ENCODE results near the gene NT5DC1.

NT5DC1 gene

GRCh38 chr6:116070616-116071389 is 29.9 kb upstream of the NT5DC1 start:
- no peak overlapping the region for H3K27ac ChIP-seq (ENCODE audit: low read length)
- no peaks in the 10 kb centered on the region for H3K36me3 ChIP-seq (ENCODE audit: control insufficient read depth in 1 of 2, insufficient read depth in 2 of 2, low read length in 2 of 2)
- H3K9me3 ChIP-seq (ENCODE audit: control insufficient read depth in 1 of 2, low read length in 2 of 2), result no peaks in the 10 kb centered on the region
- H3K4me3 ChIP-seq (ENCODE audit: low read depth in 1 of 2, low read length in 2 of 2), result no peak overlapping the region
- H3K27me3 ChIP-seq (ENCODE audit: low read depth, low read length), result no peaks in the 10 kb centered on the region
- no peaks in the 10 kb centered on the region for H3K4me1 ChIP-seq (ENCODE audit: control insufficient read depth in 1 of 2, insufficient read depth in 2 of 2, low read length in 2 of 2)

- Histone ChIP-seq H3K36me3 (ENCODE audit: control insufficient read depth in 1 of 2, insufficient read depth in 2 of 2, low read length in 2 of 2) (no peaks in the 10 kb centered on the region), H3K27me3 (ENCODE audit: low read depth, low read length) (no peaks in the 10 kb centered on the region), H3K27ac (ENCODE audit: low read length) (no peak overlapping the region), H3K4me3 (ENCODE audit: low read depth in 1 of 2, low read length in 2 of 2) (no peak overlapping the region), H3K4me1 (ENCODE audit: control insufficient read depth in 1 of 2, insufficient read depth in 2 of 2, low read length in 2 of 2) (no peaks in the 10 kb centered on the region), H3K9me3 (ENCODE audit: control insufficient read depth in 1 of 2, low read length in 2 of 2) (no peaks in the 10 kb centered on the region)
These were observed 28.3 kb upstream of the NT5DC1 start for GRCh38 chr6:116072368-116072767.

- no peaks in the 10 kb centered on the region for H3K4me1 ChIP-seq (ENCODE audit: control insufficient read depth in 1 of 2, insufficient read depth in 2 of 2, low read length in 2 of 2)
- no peaks in the 10 kb centered on the region for H3K36me3 ChIP-seq (ENCODE audit: control insufficient read depth in 1 of 2, insufficient read depth in 2 of 2, low read length in 2 of 2)
- no peak overlapping the region for H3K4me3 ChIP-seq (ENCODE audit: low read depth in 1 of 2, low read length in 2 of 2)
- H3K9me3 ChIP-seq (ENCODE audit: control insufficient read depth in 1 of 2, low read length in 2 of 2), result no peaks in the 10 kb centered on the region
- no peak overlapping the region for H3K27ac ChIP-seq (ENCODE audit: low read length)
- no peaks in the 10 kb centered on the region for H3K27me3 ChIP-seq (ENCODE audit: low read depth, low read length)
These were observed 26.8 kb upstream of the NT5DC1 start for GRCh38 chr6:116073765-116074440.

GRCh38 chr6:116074732-116075390 is 25.8 kb upstream of the NT5DC1 start:
- H3K4me1 ChIP-seq (ENCODE audit: control insufficient read depth in 1 of 2, insufficient read depth in 2 of 2, low read length in 2 of 2), result no peaks in the 10 kb centered on the region
- no peak overlapping the region for H3K4me3 ChIP-seq (ENCODE audit: low read depth in 1 of 2, low read length in 2 of 2)
- no peaks in the 10 kb centered on the region for H3K27me3 ChIP-seq (ENCODE audit: low read depth, low read length)
- no peaks in the 10 kb centered on the region for H3K36me3 ChIP-seq (ENCODE audit: control insufficient read depth in 1 of 2, insufficient read depth in 2 of 2, low read length in 2 of 2)
- no peaks in the 10 kb centered on the region for H3K9me3 ChIP-seq (ENCODE audit: control insufficient read depth in 1 of 2, low read length in 2 of 2)
- no peak overlapping the region for H3K27ac ChIP-seq (ENCODE audit: low read length)

- no peak overlapping the region for H3K27ac ChIP-seq (ENCODE audit: low read length)
- no peaks in the 10 kb centered on the region for H3K9me3 ChIP-seq (ENCODE audit: control insufficient read depth in 1 of 2, low read length in 2 of 2)
- H3K27me3 ChIP-seq (ENCODE audit: low read depth, low read length), result no peaks in the 10 kb centered on the region
- no peaks in the 10 kb centered on the region for H3K4me1 ChIP-seq (ENCODE audit: control insufficient read depth in 1 of 2, insufficient read depth in 2 of 2, low read length in 2 of 2)
- H3K36me3 ChIP-seq (ENCODE audit: control insufficient read depth in 1 of 2, insufficient read depth in 2 of 2, low read length in 2 of 2), result no peaks in the 10 kb centered on the region
- no peak overlapping the region for H3K4me3 ChIP-seq (ENCODE audit: low read depth in 1 of 2, low read length in 2 of 2)
These were observed 22.1 kb upstream of the NT5DC1 start for GRCh38 chr6:116078522-116078921.

GRCh38 chr6:116078945-116079344 is 21.7 kb upstream of the NT5DC1 start:
- Histone ChIP-seq H3K4me1 (ENCODE audit: control insufficient read depth in 1 of 2, insufficient read depth in 2 of 2, low read length in 2 of 2) (no peaks in the 10 kb centered on the region), H3K27ac (ENCODE audit: low read length) (no peak overlapping the region), H3K27me3 (ENCODE audit: low read depth, low read length) (no peaks in the 10 kb centered on the region), H3K9me3 (ENCODE audit: control insufficient read depth in 1 of 2, low read length in 2 of 2) (no peaks in the 10 kb centered on the region), H3K4me3 (ENCODE audit: low read depth in 1 of 2, low read length in 2 of 2) (no peak overlapping the region), H3K36me3 (ENCODE audit: control insufficient read depth in 1 of 2, insufficient read depth in 2 of 2, low read length in 2 of 2) (no peaks in the 10 kb centered on the region)

GRCh38 chr6:116083052-116083451 is 17.6 kb upstream of the NT5DC1 start:
- Histone ChIP-seq H3K27ac (ENCODE audit: low read length) (no peak overlapping the region), H3K4me3 (ENCODE audit: low read depth in 1 of 2, low read length in 2 of 2) (no peak overlapping the region), H3K9me3 (ENCODE audit: control insufficient read depth in 1 of 2, low read length in 2 of 2) (no peaks in the 10 kb centered on the region), H3K4me1 (ENCODE audit: control insufficient read depth in 1 of 2, insufficient read depth in 2 of 2, low read length in 2 of 2) (no peaks in the 10 kb centered on the region), H3K27me3 (ENCODE audit: low read depth, low read length) (no peaks in the 10 kb centered on the region), H3K36me3 (ENCODE audit: control insufficient read depth in 1 of 2, insufficient read depth in 2 of 2, low read length in 2 of 2) (no peaks in the 10 kb centered on the region)

GRCh38 chr6:116084284-116084683 is 16.4 kb upstream of the NT5DC1 start:
- Histone ChIP-seq H3K9me3 (ENCODE audit: control insufficient read depth in 1 of 2, low read length in 2 of 2) (no peaks in the 10 kb centered on the region), H3K27ac (ENCODE audit: low read length) (no peak overlapping the region), H3K27me3 (ENCODE audit: low read depth, low read length) (no peaks in the 10 kb centered on the region), H3K4me1 (ENCODE audit: control insufficient read depth in 1 of 2, insufficient read depth in 2 of 2, low read length in 2 of 2) (no peaks in the 10 kb centered on the region), H3K36me3 (ENCODE audit: control insufficient read depth in 1 of 2, insufficient read depth in 2 of 2, low read length in 2 of 2) (no peaks in the 10 kb centered on the region), H3K4me3 (ENCODE audit: low read depth in 1 of 2, low read length in 2 of 2) (no peak overlapping the region)

- H3K27ac ChIP-seq (ENCODE audit: low read length), result no peak overlapping the region
- H3K4me1 ChIP-seq (ENCODE audit: control insufficient read depth in 1 of 2, insufficient read depth in 2 of 2, low read length in 2 of 2), result no peaks in the 10 kb centered on the region
These were observed 13.1 kb upstream of the NT5DC1 start for GRCh38 chr6:116087437-116088027.

GRCh38 chr6:116088946-116089345 is 11.7 kb upstream of the NT5DC1 start:
- Histone ChIP-seq H3K27me3 (ENCODE audit: low read depth, low read length) (no peaks in the 10 kb centered on the region), H3K36me3 (ENCODE audit: control insufficient read depth in 1 of 2, insufficient read depth in 2 of 2, low read length in 2 of 2) (no peaks in the 10 kb centered on the region), H3K4me3 (ENCODE audit: low read depth in 1 of 2, low read length in 2 of 2) (no peak overlapping the region), H3K27ac (ENCODE audit: low read length) (no peak overlapping the region), H3K4me1 (ENCODE audit: control insufficient read depth in 1 of 2, insufficient read depth in 2 of 2, low read length in 2 of 2) (no peaks in the 10 kb centered on the region), H3K9me3 (ENCODE audit: control insufficient read depth in 1 of 2, low read length in 2 of 2) (no peaks in the 10 kb centered on the region)

More at GRCh38 chr6:116087437-116088027, 13.1 kb upstream of the NT5DC1 start:
- no peak overlapping the region for H3K4me3 ChIP-seq (ENCODE audit: low read depth in 1 of 2, low read length in 2 of 2)
- H3K36me3 ChIP-seq (ENCODE audit: control insufficient read depth in 1 of 2, insufficient read depth in 2 of 2, low read length in 2 of 2), result no peaks in the 10 kb centered on the region
- H3K27me3 ChIP-seq (ENCODE audit: low read depth, low read length), result no peaks in the 10 kb centered on the region
- no peaks in the 10 kb centered on the region for H3K9me3 ChIP-seq (ENCODE audit: control insufficient read depth in 1 of 2, low read length in 2 of 2)

- Histone ChIP-seq H3K4me3 (ENCODE audit: low read depth in 1 of 2, low read length in 2 of 2) (no peak overlapping the region), H3K9me3 (ENCODE audit: control insufficient read depth in 1 of 2, low read length in 2 of 2) (no peaks in the 10 kb centered on the region), H3K36me3 (ENCODE audit: control insufficient read depth in 1 of 2, insufficient read depth in 2 of 2, low read length in 2 of 2) (no peaks in the 10 kb centered on the region), H3K27me3 (ENCODE audit: low read depth, low read length) (no peaks in the 10 kb centered on the region), H3K4me1 (ENCODE audit: control insufficient read depth in 1 of 2, insufficient read depth in 2 of 2, low read length in 2 of 2) (no peaks in the 10 kb centered on the region), H3K27ac (ENCODE audit: low read length) (no peak overlapping the region)
These were observed 10.4 kb upstream of the NT5DC1 start for GRCh38 chr6:116090251-116090650.
